ENCODE results near the gene RNF114.

DNA sequence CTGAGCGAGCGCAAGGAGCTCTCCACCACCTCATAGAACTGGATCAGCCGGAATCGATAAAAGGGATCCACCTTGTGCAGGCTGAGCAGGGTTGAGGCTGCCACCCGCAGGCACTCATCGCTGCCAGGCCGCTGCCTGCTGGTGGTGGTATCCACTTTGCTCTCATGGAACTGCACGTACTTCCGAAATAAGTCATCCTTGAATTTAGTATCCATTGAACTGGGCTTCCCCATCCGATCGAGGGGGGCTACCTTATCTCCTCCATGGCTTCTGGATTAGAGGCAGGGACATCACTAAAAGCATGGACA is 28.0 kb upstream of the RNF114 start:
- TF ChIP-seq, protein P1, sequence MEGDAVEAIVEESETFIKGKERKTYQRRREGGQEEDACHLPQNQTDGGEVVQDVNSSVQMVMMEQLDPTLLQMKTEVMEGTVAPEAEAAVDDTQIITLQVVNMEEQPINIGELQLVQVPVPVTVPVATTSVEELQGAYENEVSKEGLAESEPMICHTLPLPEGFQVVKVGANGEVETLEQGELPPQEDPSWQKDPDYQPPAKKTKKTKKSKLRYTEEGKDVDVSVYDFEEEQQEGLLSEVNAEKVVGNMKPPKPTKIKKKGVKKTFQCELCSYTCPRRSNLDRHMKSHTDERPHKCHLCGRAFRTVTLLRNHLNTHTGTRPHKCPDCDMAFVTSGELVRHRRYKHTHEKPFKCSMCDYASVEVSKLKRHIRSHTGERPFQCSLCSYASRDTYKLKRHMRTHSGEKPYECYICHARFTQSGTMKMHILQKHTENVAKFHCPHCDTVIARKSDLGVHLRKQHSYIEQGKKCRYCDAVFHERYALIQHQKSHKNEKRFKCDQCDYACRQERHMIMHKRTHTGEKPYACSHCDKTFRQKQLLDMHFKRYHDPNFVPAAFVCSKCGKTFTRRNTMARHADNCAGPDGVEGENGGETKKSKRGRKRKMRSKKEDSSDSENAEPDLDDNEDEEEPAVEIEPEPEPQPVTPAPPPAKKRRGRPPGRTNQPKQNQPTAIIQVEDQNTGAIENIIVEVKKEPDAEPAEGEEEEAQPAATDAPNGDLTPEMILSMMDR (conservative IDR thresholded peaks at IDR 0.05; ENCODE audit: low read depth, low read length): no peak
- no peak for TF ChIP-seq EZH2 (IDR thresholded peaks at IDR 0.05; ENCODE audit: borderline replicate concordance, low read depth, low read length, poor library complexity, severe bottlenecking)
